DMS79 (cell line): Measurements from ENCODE around the gene TMEM50A.
"Not testable (repeated sequence)": the region's sequence is repeated elsewhere in the genome, so short reads cannot be mapped to it uniquely, and the experiment has no call there.

Experiments
- DNase-seq: peaks from one replicate; lab custom pipeline; 2025; lab: John Stamatoyannopoulos, UW

Gene TMEM50A

GRCh38 chr1:25336922-25337354 lies 1.2 kb upstream of the TMEM50A start:
- DNase-seq = not testable (repeated sequence)

- DNase-seq = not testable (repeated sequence)
Observed at GRCh38 chr1:25337483-25338187, 499 bp upstream of the TMEM50A start.

- no peak for DNase-seq
Observed at GRCh38 chr1:25338986-25339385, 852 bp downstream of the TMEM50A start.

- DNase-seq = no peak
Observed at GRCh38 chr1:25341746-25342145, 3.6 kb downstream of the TMEM50A start.

DNA sequence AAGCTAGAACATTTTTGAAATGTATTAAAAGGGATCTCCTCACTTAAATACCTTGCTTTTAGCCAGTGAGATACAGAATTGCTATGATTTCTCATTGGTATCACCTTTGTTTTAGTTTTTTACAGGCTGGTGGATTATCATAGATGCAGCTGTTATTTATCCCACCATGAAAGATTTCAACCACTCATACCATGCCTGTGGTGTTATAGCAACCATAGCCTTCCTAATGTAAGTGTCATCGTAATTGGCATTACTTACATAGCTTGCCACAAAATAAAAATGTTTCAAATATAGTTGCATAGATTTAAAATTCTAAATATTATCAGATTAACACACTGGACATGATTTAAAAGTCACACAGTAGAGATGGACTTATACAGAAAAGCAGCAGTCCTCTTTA lies 4.7 kb downstream of the TMEM50A start:
- DNase-seq = no peak

DNA sequence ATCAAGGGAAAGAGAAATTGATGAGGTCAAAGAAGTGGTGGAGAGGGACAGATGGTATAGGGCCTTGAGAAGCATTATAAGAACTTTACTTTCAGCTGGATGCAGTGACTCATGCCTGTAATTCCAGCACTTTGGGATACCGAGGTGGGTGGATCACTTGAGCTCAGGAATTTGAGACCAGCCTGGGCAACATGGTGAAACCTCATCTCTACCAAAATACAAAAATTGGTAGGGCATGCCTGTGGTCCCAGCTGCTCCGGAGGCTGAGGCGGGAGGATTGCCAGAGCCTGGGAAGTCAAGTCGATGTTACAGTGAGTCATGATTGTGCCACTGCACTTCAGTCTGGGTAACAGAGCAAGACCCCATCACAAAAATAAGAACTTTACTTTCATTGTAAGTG lies 5.7 kb downstream of the TMEM50A start:
- DNase-seq = no peak

- DNase-seq = no peak
Observed at GRCh38 chr1:25347556-25347955, 9.4 kb downstream of the TMEM50A start.

GRCh38 chr1:25349606-25350005 lies 11.5 kb downstream of the TMEM50A start:
- DNase-seq = no peak

DNA sequence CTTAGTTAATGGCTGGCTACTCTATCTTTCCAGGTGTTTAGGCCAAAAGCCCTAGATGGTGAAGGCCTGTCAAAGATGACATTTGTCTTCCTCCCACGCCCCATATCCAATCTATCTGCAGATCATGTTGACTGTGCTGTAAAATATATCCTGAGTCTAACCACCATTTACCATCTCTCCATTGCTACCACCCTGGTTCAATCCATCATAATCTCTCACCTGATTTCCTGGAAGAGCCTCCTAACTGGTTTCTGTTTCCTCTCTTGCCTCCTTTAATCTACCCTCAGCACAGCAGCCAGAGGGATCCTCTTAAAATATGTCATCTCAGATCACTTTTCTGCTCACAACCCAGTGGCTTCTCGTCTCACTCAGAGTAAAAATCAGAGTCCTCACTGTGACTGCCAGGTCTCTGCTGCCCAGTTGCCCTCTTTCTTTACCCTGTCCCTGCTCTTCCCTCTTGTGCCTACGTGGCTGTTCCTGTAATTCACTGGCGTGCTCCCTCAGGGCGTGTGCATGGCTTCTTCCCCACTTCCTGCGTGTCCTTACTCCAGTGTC lies 17.8 kb downstream of the TMEM50A start:
- DNase-seq = no peak

DNA sequence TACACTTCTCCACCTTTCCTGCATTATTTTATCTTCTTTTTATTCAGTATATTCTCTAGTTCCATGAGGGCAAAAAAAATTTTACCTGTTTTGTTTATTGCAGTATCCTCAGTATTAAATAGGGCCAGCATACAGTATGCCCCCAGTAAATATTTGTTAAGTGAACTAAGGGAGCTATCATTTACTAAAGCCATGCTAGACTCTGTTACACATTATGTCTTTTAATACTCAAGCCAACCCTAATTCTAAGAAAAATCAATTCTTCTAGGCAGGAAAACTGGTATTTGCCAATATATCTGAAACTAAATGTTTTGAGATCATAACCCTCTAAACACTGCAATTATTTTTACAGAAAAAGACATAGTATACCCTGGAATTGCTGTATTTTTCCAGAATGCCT lies 18.3 kb downstream of the TMEM50A start:
- no peak for DNase-seq

DNA sequence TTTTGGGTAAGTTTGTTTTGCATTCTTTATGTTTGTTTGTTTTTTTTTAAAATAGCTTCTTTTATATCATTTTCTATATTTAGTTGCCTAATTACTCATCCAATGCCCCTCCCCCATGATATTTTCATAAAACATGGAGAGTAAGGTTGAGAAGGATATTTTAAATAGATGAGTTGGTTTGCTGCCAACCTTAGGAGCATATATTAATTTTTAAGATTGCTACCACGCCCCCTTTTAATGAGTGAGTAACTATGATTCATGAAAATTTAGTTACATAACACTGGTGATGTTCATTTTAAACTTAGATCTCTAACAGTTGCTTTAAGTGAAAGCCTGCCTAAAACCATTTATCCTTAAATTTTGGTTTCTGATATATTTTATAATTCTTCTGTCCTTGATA lies 18.7 kb downstream of the TMEM50A start:
- DNase-seq = no peak

- no peak for DNase-seq
Observed at GRCh38 chr1:25360596-25361581, 22.8 kb downstream of the TMEM50A start.

DNA sequence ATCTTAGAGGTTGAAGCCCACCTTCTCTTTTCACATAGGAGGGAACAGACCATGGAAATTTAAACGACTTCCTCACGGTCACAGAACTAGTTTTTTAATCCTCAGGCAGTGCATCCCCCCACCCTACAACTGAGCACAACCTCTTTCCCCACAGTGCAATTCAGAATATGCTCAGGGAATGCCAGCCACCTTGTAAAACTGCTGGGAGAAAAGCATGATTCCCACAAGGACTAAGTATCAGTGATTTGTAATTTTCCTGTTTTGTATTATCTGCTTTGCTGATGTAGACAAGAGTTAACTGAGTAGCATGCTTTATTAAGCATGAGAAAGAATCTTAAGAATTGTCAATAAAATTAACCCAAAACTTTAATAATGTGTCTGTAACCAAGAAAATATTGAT lies 23.8 kb downstream of the TMEM50A start:
- no peak for DNase-seq

- DNase-seq = not testable (repeated sequence)
Observed at GRCh38 chr1:25362634-25363559, 24.8 kb downstream of the TMEM50A start.

DNA sequence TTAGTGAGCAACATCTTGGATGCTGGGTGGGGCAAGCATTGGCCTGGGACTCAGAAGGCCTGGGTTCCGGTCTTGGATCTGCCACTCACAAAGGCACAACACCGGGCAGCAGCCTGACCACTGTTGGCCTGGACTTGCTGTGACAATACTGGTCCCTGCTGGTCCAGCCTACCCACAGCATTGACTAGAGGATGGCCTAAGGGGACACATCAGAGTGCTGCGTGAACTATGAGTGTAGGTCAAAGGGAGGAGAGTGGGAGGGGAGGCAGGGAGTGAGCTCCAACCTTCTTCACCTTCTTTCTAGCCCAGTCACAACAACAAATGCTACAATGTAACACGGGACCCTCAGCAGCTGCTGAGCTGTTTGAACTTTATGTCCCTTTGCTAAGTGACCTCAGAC lies 31.1 kb downstream of the TMEM50A start:
- no peak for DNase-seq

GRCh38 chr1:25369691-25370271 lies 31.6 kb downstream of the TMEM50A start:
- not testable (repeated sequence) for DNase-seq

GRCh38 chr1:25371757-25372156 lies 33.6 kb downstream of the TMEM50A start:
- not testable (repeated sequence) for DNase-seq

GRCh38 chr1:25378367-25378766 lies 40.2 kb downstream of the TMEM50A start:
- DNase-seq = not testable (repeated sequence)

GRCh38 chr1:25382543-25382942 lies 44.4 kb downstream of the TMEM50A start:
- not testable (repeated sequence) for DNase-seq

DNA sequence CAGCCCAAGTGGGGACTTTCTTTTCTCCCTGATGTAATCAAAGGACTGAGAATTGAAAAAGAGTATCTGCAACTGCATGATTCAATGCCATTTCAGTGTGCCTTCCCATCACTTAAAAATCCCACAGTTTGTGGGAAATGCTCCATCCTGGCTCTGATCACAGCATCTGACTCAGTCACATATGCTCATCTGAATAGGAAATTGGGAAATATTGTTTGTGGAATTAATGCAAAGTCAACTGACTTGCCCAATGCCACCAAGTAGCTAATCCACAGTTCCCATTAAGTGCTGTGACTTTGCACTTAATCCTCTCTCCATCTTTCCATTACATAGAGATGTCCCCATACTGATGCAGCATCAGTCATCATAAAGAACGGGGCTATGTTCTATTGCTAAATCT lies 45.0 kb downstream of the TMEM50A start:
- not testable (repeated sequence) for DNase-seq

DNA sequence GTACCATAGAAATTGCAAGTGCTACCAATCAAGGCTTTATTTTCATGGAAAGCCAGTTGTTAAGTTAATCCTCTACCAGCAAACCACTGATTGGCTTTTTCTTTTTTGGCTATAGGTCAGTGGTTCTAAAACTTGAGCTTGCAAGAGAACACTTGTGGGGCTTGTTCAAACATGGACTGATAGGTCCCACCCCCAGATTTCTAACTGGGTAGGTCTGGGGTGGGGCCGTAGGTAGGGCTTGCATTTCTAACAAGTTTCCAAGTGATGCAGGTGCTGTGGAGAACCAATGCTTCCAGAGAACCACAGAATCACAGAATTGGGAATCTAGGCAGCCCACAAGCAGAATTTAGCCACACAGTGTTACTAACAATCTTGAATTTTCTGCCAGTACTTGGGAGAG lies 45.7 kb downstream of the TMEM50A start:
- not testable (repeated sequence) for DNase-seq
